Stimulated activated CD4-positive, alpha-beta T cell treated with anti-CD3 and anti-CD28 coated beads, Interleukin-1b, Interleukin-23, amount 100 ng/mL, for 48 hours (primary cell): Measurements from ENCODE around the gene TM9SF3.
A peak's percentile ranks its signal among the peaks of the same experiment; 100 is the strongest.

Source experiments
- DNase-seq: peaks from one replicate; pipeline ENCODE4 v3.0.0-alpha.2; 2020

TM9SF3 gene

DNA sequence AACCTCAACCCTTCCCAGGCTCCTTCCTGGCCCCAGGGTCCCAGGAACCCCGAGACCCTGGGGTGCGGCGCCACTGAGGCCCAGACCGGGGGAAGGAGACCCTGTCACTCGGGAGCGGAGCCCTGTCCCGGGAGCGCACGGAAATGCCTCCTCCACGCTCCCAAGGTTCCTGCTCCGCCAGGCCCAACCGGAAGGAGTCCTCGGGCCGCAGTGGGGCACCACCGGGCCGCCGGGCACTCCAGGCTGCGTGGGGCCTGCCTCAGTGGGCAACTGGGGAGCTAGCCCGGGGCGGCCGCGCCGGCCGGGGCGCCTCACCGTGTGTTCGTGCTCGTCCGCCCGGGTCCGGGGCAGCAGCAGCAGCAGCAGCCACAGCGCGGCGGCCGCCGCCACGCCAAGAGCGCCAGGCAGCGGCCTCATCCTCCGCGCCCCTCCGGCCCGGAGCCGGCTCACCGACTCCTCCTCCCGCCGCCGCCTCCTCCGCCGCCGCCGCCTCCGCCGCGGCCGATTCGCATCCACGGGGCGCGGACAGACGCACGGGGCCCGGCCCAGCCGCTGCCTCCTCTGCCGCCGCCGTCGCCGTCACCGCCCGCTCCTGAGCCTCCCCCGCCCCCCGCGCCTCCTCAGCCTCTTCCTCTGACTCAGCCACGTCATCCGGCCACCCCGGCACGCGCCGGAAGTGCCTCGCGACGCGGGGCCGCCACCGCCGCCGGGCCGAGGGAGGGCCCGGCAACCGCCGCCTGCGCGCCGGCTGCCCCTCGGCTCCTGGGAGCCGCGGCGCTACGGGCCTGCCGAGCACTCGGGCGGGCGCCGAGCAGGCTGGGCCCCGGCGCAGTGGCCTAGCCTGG lies at the start of gene TM9SF3:
TSS of gene TM9SF3 (minus strand) at position 594 of the 845 bp plus-strand sequence. CDS start at position 417, 177 bp downstream.
- DNase-seq, result peak; percentile 92

DNA sequence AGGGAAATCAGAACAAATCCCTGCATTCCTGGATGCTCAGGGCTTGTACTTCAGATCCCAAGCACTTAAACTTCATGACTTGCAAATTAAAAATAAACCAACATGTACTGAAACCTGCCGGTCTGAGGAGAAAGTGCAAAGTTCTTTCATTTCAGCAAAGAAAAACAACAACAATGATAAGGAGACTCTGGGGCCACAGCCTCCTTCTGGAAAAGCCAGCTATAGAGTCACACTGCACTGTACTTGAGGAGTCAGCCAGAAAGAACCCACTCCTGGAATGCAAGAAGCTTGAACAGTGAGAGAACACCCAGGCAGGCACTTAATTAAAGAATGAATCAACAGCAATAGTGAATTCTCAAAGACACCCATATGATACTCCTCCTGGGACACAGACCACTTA lies 49.7 kb upstream of the TM9SF3 start:
- no peak for DNase-seq

DNA sequence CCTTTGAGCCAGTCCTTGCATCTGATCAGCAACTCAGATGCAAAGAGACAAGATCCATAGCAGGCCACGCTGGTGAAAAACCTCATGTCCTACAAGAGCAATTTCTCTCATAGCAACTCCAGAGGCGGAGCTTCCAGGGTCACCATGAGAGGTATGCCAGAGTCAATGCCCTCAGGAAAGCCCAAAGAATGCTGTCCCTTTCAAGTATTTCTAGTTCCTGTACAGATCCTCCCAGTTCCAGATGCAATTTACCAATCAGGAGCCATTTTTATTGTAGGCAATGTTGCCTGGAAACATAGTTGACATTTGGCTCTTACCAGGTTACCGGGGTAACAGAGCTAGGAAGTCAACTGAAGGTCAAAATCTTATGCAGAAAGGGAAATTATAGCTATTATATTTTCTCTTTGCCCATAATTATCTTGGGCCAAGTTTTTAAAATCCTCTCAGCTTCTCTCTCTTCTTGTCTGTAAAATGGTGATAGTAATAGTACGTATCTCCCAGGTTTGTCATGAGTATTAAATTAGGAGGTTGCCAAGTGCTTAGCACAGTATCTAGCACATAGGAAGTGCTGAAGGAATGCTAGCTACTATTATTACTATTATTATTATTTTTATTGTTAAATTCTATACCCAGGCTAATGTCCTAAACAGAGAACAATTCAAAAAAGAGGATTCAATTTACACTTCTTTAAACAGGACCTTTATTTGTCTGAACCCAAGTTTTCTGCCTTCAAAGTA lies 46.3 kb upstream of the TM9SF3 start:
- DNase-seq, result no peak

DNA sequence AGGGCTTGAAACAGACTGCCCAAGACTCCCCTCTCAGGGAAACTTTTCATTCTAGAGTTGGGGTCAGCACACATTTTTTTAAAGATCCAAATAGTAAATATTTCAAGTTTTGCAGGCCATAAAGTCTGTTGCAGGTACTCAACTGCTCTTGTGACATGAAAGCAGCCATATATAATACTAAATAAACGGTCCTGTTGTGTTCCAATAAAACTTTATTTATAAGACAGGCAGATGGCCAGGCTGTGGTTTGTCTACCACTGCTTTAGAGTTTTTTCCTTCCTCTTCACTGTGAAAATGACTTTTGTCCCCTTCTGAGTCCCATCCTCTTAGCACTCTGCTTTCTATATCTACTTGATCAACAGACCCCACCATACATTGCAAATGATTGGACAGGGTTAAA lies 40.5 kb upstream of the TM9SF3 start:
- DNase-seq, result no peak

DNA sequence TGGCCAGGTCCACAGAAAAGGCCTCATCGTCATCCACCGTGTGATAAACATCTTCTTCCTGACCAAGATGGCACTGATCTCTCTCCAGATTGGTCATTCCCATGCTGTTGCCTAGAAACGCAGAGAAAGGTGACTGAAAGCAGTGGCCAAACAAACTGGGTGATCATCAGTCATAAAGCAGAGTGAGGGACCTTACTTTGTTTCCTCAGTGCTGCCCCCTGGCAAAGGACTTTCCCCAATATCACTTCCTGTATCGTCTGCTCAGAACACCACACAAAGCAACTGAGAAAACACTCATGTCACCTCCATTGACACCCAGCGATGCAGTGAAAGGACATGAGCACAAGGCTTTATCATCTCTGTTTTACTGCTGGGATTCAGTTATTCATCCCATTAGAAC lies 40.0 kb upstream of the TM9SF3 start:
- DNase-seq, result no peak

DNA sequence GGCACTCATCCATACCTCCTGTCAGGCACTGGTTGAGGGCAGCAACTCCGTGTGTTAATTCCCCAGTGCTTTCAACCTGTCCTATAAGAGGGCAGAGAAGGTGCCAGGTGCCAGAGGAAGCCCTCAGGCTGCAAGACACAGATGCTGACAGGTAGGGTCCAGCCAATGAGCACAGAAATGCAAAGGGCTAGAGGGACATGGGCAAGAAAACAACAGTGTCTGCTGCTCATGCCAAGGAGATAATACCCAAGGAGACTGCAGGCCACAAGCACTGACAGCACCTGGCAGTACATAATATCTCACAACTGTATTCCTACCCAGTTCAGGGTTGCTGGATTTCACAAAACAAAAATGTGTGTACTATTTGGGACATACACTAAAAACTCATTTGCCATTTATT lies 38.4 kb upstream of the TM9SF3 start:
- DNase-seq, result no peak

DNA sequence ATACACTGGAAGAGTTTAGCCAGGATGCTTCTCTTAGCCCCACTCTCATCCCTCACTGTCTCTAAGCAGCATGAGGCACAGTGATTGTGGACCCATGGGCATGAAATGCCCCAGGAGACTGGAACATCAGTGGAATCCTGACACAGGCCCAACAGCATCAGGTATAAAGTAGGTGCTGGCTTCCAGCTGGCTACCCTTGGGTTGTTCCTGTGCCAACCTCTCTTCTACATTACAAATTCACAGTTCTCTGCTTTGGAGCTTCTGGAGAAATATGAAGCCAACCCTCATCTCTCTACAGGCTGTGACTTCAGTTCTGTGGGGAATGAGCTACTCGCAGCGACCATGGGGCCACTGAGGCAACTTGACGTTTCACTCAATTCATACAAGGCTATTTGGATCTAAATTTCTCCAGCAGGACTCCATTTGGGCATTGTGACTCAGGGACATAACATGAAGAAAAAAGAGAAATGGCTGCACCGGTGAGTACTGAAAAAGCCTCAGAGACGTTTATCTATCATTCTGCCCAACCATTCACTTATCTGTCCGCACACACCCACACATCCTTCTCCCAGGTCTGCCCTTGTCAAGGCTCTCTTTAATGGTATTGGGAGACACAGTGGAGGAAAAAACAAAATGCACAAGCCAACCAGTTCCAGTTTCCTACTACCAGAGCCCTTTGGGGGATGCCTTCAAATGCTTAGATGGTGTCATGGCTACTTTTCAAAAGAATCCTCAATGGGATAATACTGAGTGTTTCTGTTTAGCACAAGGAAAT lies 35.4 kb upstream of the TM9SF3 start:
- DNase-seq, result no peak

DNA sequence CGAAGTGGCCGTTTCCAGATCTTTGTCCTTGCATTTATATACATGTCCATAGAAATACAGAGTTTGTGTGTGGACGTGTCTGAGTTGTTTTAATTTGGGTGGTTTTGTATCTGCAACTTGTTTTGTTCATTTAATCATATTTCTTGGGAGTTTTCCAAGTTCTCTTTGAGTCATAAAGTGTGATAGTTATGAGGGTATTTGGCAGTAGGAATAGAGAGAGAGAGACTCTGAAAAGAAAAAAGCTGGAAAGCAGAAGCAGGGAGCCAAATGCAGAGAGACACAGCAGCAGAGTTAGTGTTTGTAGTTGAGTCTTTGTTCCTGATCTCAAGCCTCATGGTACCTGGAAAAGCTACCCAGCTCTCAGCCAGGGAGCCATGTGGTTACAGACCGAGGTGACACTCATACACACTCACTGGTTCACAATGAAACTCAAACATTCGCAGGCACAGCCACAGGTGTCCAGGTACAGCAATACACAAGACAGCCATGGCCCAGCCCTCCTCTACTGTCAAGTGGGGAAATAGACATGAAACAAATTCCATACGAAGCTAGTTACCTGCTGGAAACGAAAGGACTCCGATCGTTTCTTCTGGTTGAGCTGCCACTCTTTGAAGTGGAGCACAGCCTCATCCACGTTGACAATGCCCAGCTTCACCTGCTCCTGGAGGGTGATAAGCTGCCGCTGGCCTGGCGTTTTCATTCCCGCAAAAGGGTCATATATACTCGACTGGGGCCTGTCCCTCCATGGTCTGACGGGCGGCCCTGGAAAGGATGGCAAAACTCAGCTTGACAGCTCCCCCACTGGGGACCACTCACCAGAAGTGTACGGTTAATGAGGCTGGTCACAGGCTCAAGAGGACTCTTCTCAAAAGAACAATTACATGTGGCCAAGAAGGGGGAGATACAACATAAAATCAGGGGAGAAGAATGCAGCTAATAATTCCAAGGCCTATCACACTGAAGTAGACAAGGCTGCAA lies 33.3 kb upstream of the TM9SF3 start:
- DNase-seq, result no peak

DNA sequence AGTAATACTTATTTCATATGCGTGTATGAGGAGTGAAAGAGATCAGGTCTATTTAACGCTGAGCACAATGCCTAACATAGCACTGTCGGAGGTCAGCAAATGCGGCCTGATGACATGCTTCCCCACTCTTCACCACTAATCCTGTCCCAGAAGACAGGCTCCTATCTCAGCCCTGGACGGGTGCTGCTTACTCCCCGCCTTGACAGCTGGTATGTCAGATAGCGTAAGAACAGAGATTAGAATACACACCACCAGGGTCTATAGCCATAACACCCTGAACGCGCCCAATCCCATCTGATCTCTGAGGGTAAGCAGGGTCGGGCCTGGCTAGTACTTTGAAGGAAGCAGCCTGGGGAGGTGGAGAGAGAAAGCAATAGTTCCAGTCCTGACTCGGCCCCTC lies 32.3 kb upstream of the TM9SF3 start:
- no peak for DNase-seq

DNA sequence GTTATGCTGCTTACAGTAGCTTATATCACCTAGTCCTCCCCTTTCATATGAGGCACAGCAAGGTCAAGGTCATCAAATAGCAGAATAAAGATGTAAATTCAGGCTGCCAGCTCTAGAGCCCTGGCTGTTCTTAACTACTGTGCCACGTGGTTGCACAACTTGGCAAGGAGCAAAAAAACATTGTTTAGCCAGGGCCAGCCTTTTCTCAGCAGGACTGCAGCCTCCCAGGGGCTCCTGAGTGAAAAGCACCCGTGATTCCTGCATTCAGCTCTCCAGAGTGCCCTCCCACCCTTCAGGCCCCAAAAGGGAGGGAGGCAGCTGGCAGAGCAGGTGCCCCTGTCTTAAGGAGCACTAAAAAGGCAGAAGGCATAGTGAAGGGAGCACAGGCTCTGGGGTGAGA lies 31.8 kb upstream of the TM9SF3 start:
- no peak for DNase-seq

DNA sequence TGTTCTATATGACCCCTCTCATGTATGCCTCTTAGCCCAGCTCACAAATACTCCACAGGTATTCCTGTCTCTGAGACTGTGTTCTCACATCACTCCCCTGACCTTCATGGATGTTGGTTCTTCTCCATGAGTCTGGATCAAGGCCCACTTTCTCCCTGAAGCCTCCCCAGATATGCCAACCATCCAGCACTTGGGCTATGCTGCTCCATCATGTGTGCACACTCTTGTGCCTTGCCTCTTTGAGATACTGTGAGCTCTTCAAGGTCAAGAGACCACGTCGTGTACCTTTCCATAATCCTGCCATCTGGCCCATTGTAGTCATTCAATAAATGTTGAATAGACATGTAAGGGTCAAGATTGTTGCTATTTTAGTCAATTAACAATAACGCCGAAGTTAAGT lies 30.1 kb upstream of the TM9SF3 start:
- no peak for DNase-seq

DNA sequence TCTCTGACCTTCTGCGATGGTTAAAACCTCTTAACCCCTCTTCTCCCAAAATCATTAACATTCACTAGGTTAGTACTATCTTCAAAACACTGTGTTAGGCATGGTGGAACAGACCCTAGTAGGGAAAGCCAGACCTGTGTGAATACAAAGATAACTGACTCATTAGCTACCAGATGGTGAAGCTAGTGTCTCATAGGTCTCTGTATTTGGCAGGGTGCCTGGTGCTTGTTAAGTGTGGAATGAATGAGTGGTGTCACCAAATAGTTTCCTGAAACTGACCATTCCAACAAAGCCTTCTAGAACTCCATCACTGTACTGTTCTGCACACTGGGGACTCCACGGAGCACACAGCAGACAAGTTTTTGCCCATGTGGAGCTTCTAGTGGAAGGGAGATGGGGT lies 27.7 kb upstream of the TM9SF3 start:
- DNase-seq, result no peak

DNA sequence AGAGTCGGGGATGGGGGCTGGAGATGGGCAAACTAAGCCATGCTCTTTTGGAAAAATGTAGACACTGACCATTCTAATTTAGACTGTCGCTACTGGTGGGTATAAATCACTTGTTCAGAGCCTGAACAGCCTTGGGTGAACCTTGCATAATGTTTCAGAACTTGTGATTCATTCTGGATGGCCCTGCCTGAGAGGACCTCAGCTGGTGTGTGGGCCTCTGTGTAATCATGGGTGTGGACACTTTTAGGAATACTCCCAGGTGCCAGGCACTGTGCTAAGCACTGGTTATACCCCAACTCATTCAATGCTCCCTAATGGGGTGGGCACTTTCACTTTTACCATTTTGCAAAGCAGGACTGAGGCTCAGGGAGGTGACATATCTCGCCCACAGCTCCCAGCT lies 26.8 kb upstream of the TM9SF3 start:
- no peak for DNase-seq

DNA sequence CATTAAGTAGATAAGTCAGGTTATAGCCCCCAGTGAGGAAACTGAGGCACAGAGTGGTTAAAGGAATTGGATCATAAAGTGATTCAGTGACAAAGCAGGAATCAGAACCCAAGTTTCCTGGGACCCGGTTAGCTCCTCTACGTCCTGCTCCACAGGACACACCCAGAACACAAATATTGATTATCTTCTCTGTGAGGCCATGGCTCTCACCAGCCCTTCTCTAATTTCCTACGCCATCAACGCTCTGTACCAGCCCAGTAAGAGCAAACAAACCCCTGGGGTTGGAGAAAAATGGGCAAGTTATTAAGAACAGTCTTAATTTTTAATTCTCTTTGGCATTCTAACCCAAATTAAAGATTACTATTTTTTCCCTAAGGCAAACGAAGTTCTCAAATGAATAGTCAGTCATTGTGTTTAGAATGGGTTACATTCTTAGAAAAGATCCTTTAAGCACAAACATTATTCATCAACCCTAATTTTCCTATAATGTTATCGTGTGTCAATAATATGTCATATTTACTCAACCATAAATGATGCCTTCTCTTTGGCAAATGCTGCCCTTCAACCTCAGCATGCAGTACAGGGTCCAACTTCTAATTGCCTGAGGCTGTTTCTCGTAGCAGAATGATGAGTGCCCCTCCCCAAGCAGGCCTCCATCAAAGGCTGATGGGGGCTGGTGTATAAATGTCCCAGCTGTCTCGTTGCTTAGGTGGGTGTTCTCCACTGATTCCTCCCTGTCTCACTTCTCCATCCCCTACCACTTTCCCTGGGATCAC lies 25.4 kb upstream of the TM9SF3 start:
- no peak for DNase-seq

DNA sequence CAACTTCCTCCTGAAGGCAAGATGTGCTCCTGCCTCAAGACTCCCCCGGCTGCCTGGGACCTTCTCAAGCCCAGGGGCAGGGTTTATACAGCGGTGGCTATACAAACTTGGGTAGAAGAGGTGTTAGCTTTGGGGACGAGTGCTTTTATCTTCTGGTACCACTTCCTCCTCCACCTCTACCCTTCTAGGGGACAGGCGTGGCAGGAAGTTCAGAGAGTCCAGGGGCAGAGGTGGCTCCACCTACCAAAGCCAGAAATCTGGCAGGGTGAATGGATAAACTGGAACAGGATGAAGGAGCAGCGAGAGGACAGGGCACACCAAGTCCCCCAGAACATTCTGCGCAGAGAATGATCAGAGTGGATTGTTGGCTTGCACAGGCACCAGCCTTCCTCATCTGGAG lies 24.0 kb upstream of the TM9SF3 start:
- no peak for DNase-seq

DNA sequence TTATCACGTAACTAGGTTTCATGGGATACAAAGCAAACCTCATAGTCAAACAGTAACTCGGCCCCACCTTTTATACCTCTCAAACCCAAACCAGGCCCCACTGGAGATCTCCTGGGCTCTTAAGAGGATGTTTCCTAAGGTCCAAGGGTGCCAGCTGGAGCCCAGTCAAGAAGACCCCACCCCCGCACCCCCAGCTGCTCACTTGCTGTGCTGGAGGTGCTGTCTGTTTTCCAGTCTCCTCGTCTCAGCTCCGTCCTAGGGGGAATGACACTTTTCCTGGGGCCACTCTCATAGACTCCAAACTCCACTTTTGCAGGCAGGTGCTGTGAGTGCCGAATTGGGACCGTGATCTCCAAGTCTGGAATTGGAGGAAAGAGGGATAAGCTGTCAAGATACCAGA lies 22.7 kb upstream of the TM9SF3 start:
- no peak for DNase-seq

DNA sequence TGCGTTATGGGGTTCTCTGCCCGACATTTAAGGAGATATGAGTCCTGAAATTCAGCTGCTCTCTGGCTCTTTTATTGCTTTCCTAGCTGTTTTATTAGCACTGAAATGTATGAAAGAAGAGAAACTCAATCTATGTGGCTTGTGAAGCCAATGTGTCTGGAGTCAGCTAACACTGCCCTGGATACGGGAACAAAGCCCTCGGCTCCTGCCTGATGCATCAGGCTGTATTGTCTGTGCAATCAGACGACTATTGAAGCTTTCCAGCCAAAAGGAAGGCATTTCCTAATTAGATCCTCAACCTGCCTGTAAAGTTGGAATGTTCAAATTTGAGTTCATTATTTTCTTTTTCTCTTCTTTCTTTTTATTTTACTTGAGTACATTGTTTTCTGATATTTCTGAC lies 22.0 kb upstream of the TM9SF3 start:
- no peak for DNase-seq

DNA sequence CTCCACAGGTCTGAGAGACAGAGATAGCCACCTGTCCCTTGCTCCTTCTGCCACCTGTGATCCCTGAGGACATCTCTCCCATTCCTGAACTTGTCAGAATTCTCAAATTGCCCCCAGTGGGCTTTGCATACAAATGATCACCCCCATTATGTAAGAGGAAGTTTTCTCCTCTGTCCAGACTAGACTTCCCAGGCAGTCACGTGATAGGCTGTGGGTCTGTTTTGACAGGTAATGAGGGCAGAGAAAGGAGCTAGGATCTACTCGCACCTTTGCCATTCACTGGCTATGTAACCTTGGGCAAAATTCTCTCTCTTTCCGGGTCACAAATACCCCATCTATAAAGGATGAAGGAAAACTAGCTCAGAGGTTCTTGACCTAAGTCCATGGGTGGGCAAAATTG lies 21.4 kb upstream of the TM9SF3 start:
- no peak for DNase-seq

DNA sequence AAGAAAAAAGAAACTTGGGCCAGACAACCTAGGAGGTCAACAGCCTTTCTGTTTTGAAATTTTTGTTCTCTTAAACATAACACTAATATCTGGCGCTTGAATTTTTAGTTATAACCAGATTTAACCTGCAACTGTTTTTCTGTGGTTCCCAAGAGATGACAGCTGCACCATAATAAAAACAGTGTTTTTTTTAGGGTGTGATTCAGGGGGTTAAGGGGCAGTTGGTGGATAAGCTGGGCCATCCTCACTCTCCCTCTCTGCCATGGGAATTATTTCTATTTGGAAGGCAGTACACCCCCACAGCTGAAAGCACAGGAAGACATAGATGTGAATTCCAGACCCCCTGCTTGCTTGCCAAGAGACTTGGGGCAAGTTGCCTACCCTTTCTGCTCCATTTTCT lies 20.1 kb upstream of the TM9SF3 start:
- no peak for DNase-seq

DNA sequence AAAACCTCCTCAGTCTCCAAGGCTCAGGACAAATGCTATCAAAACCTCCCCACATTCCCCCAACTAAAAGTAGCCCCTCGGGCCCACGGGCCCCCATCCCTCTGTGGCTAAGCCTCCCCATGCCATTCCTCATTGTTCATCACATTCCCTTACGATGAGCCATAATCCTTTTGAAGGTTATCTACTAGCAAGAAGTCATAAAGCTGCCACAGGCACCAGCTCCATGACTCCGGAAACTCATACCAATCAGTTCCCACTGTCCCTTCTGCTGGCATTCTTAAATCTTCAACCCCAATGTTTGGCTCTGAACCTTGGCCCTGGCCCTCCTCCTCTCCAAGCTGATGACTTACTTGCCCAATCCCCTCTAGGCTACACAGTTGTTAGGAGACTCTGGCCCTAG lies 19.4 kb upstream of the TM9SF3 start:
- DNase-seq, result no peak

DNA sequence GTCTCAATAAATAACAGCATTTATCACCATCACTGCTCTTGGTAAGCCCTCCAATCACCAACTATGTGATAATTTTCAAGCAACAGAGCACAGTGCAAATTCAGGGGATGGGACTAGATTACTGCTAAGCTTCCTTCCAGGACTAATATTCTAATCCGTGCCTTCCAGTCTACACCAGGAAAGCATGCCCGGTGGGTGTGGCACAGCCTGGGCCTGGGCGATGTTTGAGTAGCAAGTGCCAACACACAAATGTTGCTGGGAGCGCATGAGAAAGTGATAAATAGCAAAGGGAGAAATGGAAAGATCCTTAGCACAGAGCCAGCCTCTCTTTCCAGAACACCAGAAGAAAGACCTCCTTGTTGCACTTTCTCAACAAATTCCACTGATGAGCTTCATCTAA lies 13.5 kb upstream of the TM9SF3 start:
- no peak for DNase-seq

DNA sequence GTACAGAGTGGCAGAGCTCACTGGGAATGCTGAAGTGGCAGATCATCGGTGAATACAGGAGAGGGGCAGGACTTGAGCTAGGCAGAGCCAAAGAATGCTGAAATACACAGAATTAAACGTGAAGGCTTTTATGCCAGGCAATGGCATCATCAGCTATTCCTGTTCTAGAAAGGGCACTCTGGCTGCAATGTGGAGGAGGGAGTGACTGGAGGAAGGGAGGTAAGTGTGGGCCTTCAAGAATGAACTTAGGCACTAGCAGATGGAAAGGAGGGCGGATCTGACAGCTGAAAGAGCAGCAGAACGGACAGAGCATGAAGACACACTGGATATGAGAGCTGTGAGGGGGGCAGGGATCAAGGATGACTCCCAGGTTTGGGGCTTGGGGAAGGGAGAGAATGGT lies 12.0 kb upstream of the TM9SF3 start:
- DNase-seq, result no peak
